GM12872 (cell line): ENCODE measurements around the gene LIN28B.

Experiments used
- TF ChIP-seq, protein P1 (sequence below): IDR thresholded peaks from 3 replicates; pipeline ENCODE4 v1.5.1; 2011; ENCODE audit warnings: low read depth, mild to moderate bottlenecking, low read length, moderate library complexity; ENCODE audit not compliant: insufficient read depth

LIN28B gene

DNA sequence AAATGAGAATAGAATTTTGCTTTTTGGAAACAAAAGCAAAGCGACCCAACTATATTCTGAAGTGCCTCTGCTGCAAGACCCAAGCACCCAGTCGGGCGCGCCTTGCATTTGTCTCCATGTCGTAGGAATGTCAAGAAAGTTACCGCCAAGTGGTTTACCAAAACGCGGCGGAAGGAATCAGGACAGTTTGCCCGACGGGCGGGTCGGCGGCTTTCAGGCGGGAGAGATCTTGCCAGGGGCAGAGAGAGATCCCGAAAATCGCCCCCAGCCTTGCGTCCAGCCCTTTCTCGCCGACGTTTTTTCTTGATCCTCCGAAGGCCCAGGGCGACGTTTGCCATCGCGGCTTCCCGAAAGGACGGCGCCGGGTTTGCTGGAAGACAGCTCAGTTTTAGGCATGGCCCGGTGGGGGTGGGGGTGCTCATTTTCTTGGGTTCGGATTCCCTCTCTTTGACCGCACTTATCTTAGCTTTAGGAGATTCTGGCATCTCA, 4.0 kb upstream of the LIN28B start:
- TF ChIP-seq, protein P1, sequence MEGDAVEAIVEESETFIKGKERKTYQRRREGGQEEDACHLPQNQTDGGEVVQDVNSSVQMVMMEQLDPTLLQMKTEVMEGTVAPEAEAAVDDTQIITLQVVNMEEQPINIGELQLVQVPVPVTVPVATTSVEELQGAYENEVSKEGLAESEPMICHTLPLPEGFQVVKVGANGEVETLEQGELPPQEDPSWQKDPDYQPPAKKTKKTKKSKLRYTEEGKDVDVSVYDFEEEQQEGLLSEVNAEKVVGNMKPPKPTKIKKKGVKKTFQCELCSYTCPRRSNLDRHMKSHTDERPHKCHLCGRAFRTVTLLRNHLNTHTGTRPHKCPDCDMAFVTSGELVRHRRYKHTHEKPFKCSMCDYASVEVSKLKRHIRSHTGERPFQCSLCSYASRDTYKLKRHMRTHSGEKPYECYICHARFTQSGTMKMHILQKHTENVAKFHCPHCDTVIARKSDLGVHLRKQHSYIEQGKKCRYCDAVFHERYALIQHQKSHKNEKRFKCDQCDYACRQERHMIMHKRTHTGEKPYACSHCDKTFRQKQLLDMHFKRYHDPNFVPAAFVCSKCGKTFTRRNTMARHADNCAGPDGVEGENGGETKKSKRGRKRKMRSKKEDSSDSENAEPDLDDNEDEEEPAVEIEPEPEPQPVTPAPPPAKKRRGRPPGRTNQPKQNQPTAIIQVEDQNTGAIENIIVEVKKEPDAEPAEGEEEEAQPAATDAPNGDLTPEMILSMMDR: no peak

DNA sequence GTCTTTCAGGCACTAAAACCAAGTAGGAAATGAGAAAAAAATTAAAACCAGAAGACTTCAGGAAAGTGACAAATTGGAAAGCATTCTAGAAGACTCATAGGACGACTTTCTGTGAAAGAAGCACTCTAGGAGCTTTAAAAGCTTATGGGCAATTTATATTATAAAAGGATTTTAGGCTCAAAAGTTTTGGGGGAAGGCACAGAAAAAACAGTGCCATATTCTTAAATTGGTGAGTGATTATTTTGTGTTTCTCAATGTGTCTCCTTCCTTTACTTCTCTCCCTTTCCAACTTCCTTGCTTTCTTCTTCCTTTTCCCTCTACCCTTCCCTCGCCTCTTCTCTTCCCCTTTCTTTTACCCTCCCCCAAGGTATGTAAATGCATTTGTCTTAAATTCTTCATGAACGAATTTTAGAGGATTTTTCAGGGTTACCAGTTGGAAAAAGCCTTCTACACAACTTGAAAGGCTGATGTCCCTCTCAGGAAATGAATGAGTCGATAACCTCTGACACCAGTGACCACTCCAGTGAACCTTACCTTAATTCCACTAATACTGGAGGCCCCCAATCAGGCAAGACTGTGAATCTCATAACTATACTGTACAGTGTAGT, 2.6 kb upstream of the LIN28B start:
- TF ChIP-seq, protein P1: no peak

GRCh38 chr6:104955491-104955890, 1.4 kb upstream of the LIN28B start:
- TF ChIP-seq, protein P1: no peak

DNA sequence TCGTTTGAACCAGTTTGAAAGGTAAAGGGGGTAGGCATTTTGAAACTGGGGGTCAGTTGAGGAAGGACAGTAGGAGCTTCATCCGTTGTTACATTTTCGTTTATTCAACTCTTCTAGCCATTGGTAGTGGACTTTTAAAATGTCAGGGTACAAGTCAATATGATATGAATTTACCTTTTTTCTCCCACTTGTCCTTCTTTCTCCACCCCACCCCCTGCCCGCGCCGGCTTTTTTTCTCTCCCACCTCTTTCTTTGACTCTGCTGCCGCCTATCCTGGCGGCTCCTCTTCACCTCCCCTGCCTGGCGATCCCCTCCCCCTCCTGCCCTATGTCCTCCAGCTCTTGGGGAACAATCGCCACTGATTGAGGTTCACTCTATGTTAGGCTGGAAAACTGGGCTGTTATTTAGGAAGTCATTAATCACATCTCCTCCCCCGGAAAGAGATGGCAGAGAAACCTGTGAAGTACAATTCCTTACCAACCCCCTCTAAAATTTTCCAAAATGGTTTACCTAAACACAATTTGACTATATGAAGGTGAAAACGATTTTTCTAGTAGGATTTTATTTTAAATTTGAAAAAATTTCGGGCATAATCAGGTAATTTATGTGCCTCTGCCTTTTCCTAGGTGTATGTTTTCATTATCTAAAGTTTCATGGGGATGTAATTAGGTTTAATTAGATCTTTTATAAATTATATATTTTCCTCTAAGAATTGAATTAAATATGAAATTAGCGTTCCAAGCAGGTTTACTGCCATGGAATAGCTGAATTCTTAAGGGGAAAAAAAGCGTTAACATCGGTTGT, 778 bp upstream of the LIN28B start:
- TF ChIP-seq, protein P1: no peak

- TF ChIP-seq, protein P1: no peak
Observed at GRCh38 chr6:104957301-104958177, 632 bp downstream of the LIN28B start.

DNA sequence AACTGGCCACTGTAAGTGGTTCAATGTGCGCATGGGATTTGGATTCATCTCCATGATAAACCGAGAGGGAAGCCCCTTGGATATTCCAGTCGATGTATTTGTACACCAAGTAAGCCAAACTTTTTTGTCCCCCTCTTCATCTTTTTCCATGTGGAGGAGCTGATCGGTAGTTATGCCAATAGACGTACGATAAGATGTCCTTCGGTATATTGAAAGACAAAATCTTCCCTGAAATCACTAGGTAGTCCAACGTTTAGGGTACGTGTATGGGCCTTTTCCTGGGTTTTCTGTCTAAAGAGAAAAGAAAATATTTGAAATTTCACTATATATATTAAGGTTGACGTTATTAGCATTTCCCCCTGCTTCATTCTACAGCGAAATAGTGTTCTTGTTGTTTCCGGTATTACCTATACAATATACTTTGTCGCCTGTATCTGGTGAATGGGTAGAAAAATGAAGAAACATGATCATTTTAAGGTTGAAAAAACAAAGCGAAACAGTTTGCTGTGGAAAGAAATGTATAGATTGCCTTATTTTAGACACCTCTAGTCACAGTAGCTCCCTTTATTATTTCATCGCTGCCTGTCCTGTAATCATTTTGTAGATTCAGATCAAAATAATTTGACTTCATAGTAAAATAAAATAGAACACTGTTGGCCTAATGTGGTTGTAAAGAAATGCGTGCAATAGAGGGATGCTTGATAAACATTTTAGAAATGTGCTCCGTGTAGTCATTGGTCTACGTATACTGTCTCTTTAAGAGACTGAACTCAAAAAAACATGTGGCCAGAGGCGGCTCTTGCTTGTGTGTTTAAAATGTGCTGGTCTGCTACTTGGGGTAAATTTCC, 1.5 kb downstream of the LIN28B start:
- TF ChIP-seq, protein P1: no peak
